DLD1 (cell line): Measurements from ENCODE around the gene DCAF6.

Source experiments
- in situ Hi-C: cut with HindIII; loops from 2 replicates; pipeline ENCODE4 v1.10.0; 2017; ENCODE audit warnings: low sequenced_read_pairs

Gene DCAF6

DNA sequence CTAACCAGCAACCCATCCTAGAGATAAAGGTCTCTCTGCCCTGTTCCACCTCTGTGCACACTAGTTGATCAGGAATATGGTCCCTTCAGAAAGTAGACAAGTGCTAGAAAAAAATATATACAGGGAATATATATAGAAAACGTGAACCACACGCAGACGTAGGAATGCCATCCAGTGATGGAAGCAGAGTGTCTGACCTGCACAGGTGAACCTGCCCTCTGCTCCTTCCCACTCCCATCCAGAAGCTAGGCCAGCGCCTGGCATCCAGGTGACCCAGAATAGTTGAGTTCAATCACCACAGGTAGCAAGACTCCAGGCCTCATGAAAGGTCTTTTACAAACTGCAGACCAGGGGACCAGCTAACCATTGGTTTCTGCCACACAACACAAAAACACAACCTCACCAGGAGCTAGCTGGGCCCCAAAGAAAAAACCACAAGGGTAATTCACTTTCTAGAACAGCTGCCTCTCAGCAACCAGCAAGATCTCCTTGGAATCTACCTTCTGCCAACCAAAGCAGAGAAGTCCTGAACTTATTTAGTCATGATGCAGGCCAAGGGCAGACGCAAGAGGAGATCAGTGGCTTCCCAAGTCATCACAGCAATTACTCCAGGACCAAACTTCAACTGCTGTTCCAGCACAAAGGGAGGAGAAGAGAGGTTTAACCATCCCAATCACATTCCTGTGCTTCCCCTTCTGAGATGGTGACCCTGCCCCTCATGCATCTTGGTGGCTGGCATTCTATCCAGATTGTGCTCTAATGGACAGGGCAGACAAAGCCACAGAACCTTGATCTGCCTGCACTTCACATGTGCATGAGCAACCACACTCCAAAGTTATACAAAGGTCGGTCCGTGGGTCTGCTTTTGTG is 147.2 kb downstream of the DCAF6 start:
- in situ Hi-C loops, result no loop called here

DNA sequence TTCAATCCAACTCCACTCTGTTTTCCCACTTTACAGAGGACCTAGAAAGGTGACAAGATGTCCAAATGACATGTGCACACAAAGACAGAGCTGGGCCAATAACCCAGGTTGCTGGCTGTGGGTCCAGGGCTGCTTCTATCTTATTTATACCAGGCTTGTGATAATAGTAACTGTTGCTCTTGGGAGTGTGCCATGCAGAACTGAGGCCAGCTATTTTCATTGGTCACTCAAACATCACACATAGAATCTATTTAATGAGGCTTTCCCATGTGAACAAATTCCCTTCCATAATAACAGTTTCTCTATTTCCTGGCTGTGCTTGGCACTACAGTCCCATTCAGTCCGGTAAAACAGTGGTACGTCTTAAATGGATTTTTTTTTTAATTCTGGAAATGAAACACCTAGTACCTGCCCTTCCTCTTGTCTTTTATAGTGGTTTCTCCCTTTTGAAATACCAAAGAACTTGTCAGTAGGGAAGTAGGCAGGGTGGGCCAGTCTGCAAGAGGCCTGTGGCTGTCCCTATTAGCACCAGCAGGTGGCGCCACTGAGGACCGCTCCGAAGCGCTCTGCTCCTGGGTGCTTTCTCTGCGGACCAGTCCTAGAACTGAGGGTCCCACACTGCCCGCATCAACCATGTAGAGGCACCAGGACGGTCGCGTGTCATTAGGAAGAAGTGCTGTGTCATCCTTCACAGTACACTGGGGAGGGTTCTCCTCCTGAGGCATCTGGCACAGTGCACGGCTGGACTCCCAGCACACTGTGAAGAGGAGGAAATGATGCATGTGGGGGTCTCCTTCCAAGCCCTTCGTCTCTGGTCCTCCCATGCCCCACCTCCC is 148.1 kb downstream of the DCAF6 start:
- in situ Hi-C loops, result no loop called here

DNA sequence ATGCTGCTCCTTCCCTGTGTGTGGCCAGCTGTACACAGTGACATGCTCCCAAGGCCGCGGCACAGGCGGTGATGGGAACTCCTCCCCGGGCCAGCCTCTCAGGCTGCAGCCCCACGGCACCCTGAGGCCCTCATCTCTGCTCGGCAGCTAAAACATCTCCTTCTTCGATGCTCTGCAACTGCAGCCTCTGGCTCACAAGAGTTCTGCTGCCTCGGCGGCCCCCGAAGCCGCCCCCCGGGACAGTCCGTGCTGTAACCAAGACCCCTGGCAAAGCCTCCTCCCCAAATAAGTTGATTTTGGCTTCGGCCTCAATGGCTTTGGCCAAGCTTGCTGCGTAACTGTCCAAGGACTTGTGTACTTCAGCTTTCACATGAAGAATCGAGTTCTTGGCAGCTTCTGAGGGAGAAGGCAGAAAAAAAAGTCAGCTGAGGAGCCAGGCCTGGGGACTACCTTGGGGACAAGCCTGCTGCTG is 149.0 kb downstream of the DCAF6 start:
- in situ Hi-C loops, result no loop called here

DNA sequence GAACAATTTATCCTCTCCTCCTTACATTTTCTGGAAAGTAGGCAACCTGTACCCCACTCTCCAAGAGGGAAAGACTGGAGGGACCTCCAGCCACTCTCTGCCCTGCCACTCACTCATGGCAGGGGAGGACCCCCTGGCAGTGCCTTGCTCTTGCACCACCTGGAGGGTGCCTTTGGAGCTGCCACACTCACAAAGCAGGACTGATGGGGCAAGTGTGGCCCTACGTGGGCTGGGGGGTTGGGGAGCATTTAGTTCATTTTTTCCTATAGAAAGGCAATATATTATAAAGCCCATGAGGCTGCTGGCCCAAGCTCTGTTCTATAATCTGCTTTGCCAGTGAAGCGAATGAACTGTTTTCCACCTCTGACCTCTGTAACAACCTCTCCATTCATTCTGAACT is 150.0 kb downstream of the DCAF6 start:
- in situ Hi-C loops, result no loop called here

DNA sequence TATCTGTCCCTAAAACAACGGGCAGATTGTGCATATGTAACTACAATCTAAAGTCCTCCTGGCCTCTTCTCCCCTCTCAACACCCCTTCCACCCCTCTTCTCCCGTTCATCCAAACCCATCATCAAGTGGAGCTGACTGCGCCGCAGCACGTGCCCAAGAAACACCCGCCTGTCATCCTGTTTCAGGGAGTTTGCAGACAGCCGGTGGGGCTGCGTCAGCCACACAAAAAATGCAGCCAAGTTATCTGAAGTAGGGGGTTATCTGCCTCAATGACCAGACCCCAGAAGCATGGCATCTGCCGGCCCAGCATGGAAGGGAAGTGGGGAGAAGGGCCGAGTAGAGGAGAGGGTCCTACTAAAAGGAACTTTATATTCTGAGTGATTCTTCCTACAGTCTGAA is 151.2 kb downstream of the DCAF6 start:
- in situ Hi-C loops, result no loop called here

DNA sequence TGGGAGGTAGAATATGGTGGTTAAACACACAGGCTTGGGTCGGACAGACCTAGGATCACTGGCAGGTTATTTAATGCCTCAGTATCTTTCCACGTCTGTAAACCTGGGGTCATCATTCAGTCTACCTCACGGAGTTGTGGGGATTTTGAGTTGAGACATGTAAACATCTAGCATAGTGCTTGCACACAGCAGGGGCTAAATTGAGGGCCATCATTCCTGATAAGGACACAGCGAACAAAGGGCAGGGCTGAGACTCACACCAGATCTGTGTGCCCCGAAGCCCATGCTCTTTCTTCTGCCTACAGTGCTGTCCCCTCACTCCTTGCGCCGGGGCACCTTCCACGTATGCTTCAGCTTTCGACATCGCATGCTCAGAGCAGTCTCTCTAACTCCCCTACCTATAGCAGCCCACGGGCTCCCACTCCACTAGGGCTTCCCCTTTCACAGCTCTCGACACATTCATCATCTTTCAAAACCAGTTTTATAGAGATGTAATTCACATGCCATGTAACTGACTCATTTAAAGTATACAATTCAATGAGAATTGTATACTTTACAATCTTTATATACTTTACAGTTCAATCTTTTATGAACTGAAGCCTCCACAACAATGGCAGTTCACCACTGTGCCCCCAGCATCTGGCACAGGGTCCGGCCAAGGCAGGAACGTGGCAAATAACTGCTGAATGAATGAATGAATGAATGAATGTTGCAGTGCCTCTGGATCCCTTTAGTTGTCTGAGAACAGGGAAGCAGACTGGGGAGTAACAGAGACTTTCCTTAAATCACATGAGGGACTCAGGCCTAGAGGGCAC is 152.2 kb downstream of the DCAF6 start:
- in situ Hi-C loops, result no loop called here

DNA sequence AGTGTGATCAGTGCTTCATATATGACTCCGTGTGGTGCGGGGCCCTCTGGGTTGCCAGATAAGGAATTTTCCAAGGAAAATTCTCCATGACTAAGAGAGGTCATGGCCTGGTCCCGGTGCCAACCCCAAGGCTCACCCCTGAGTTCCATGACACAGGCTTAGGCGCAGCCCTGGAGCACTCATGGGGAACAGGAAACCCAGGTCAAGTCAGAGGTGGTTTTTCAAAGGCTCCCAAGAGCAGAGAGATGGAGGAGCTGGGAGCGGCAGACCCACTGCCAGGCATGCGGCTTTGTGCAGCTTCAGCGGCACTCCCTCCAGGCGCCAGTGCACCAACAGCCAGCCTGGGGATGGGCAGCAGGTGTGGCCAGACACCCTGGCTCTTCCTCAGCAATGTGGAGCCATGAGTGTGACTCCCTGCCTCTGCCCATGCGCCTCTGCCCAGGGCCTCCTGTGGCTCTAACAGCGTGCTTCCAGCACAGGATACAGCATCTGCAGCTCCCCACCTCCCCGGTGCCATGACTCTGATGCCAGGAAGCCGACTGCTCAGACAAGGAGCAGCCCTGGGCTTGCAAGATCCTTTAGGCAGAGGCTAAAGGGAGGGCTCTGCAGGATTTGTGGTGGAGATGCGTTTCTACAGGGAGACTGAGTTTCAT is 153.0 kb downstream of the DCAF6 start:
- in situ Hi-C loops, result no loop called here

DNA sequence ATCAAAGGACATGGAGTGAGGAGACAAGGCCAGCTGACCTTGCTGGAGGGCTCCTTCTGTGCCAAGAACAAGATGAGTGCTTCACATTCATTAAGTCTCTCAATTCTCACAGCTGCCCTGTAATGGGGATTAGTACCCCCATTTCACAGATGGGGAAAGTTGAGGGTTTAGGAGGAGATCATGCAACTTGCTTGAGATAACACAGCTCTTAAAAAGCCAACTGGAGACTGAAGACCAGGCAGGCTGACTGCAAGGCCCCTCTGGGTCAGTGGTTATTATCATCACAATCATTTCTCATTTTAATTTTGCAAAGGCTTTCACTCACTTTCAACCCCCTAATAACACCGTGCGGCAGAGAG is 153.5 kb downstream of the DCAF6 start:
- in situ Hi-C loops, result no loop called here

DNA sequence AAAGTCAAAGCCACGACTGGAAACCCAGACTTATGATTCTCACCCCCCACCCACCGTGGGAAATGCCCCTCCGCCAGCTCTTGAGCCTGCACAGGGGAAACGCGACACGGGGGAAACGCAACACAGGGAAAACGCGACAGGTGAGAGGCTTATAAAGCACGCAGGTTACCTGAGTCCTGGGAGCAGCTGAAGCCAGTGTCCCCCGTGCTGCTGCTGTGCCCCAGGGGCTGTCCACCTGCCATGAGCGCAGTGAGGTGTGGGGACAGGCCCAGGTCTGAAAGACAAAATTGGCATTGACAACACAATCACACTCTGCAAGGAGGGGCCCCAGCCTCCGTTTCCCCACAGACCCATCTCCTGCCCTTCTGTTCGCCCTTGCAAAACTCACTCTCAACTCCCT is 153.9 kb downstream of the DCAF6 start:
- in situ Hi-C loops, result no loop called here

DNA sequence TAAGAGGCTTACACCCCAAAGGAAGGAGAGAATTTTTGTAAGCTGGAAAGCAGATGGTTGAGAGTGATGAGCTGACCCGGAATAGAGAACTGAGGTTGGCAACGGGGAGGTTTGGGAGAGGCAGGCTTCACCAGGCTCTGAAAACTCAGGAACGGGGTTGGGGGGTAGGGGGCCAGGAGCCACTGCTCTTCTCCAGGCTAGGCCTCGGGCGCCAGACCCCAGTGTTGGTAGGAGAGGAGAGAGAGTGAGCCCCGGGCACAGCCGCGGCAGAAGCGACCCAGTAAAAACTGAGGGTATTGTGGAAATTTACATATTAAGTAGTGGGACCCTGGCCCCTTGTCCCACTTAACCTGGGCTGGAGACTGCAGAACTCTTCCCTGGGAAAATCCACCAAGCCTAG is 154.6 kb downstream of the DCAF6 start:
- in situ Hi-C loops, result no loop called here

DNA sequence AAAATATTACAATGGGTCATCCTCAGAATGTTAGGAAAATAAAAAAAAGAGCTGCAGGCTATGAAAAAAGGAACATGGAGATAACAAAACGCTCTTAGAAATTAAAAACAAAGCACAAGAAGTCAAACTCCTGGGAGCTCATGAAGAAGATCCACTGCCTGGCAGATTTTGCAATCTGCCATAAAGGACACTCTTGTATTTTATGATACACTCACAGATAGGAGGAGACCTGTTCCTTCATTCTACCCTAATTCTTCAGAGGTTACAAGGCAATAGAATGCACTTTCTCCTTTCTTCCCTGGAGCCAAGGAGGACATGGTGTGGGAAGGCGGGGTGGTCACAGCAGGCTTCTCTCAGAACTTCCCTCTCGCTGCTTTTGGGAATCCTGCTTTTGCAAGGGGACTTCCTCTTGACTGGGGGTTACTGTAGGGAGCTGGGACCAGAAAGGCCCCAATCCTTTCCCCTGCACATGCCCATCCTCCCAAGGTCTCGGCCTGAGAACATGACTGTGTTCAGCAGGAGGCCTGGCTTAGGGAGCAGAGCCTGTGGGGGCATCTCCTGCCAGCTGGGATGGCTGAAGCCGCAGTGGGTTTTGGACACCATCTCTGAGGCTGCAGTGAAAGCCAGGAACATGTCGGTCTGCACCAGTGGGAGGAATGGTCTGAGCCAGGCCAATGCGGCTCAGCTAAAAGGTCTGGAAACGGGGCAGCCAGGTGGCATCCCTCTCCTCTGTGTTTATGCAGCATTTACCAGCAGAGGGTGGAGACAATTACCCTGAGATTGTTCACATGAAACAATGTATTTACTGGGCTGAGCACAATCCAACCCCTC is 155.5 kb downstream of the DCAF6 start:
- in situ Hi-C loops, result no loop called here

DNA sequence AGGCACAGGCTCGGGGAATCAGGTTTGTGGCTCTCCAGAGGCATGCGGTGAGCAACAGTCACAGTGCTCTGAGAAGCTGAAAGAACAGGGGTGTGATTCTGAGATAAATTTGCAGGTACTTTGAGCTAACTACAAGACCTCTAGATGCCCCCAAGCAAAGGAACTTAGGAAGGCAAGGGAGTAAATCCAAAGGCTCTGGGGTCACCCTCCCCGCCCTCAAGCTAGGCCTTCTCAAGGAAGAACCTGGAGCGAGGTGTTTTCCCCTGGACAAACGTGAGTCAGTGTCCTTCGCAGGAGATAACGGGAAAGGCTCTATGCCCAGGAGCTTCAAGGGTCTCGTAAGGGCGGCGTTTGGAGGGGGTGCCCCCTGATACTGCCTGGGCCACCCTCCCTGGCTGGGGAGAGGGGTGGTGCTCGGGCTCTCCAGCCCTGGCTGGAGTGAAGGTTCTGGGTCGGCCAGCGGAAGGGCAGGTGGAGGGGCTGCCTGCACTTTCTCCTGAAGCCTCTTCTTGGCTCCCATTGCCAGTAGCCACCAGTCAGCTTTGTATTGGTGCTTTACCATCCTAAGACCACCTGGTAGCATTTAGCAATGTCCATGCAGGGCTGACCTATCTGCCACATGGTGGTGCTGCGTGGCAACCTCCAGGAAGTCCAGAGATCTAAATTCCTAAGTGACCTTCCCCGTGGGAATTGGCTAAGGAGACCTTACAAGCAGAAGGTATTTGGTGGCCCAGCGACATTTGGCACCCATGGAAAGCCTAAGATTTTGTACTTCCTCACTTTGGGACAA is 156.3 kb downstream of the DCAF6 start:
- in situ Hi-C loops, result no loop called here

DNA sequence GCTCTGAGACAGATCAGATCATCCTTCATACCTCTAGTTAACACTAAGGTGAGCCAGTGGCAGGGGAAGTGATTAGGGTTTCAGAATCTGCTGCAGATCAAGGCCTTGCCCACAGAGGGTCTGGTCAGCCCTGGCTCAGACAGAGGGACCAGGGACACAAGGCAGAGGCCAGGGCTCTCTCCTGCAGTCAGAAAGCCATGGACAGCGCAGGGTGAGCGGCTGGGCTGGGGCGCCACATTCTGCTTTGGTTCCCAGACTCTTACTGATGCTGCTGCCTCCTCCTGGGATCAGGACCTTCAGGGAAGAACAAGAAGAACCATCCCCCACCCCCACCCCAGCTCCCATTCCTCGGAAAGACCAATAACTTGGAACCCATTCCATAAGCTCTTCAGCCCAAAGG is 157.1 kb downstream of the DCAF6 start:
- in situ Hi-C loops, result no loop called here

DNA sequence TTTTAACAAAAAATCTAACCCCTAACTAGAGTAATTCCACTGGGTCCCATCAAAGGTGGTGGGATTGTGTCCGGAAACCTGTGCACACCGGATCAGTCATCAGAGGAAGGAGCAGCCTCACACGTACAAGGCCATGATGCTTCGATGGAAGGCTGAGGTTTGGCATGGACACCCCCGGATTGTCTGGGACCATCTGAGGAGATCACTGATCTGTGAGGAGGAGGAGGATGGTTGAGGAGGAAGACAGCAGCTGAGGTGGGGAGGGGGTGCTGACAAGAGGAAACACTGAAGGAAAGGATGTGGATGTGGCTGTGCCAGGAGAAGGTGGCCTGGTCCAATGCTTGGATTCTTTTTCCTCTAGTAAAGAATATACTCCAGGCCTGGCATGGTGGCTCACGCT is 159.0 kb downstream of the DCAF6 start:
- in situ Hi-C loops, result no loop called here

DNA sequence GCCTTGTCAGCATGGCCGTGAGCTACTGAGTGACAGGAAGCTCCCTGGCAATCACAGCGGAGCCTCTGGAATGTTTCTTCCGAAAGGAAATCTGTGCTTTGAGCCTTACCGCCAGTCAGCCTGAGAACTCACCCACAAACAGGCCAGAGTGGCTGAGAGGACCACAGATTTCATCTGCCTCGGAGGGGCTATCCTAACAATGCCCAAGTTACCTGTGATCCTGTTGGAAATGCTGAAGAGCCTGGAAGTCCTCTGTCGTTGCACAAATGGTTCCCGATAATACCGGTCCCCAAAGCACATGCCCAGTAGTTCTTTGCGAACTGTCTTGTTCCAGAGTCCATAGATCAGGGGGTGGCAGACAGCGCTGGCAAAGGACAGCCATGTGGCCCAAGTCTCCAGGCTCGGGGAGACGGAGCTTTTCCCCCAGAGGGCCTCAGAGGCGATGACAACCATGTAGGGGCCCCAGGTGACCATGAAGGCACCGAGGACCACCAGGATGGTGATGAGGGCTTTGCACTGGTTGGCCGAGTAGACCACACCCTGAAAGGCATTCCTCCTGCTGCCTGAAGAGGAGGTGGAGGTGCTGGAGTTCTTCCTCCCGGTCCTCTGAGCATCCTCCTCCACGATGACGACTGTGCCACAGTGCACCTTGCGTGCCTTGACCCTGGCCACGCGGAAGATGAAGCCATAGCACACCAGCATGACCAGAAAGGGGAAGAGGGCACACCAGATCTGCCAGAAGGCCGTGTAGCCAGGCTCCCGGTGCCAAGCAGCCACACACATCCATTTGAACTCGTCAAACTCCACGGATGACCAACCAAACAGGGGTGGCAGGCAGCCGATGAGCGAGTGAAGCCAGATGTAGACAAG is 160.0 kb downstream of the DCAF6 start:
- in situ Hi-C loops, result no loop called here

DNA sequence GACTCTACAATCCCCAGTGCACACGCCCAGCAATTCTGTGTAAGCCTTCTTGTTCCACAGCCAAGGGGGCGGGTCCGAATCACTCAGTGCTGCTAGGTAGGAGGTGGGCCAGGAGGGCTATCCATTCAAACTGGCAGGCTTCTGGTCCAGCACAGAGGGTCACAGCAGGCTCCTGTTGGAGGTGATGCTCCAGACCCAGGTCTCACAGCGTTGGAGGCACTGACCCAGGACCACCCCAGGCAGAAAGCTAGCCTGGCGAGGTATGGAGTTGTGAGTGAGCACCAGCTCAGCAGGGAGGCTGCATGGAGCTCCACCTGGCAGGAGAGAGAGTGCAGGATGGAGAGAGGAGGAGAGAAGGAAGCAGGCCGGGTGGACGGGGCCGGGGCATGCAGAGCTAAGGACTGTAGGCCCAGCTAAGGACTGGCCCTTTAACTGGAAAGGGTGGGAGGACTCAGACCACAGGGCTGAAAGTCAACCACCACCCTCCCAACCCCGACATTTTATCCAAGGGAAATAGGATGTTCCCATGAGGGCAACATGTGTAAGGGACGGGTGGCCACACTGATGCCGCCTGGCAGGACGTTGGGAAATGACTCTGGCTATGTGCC is 161.5 kb downstream of the DCAF6 start:
- in situ Hi-C loops, result no loop called here

DNA sequence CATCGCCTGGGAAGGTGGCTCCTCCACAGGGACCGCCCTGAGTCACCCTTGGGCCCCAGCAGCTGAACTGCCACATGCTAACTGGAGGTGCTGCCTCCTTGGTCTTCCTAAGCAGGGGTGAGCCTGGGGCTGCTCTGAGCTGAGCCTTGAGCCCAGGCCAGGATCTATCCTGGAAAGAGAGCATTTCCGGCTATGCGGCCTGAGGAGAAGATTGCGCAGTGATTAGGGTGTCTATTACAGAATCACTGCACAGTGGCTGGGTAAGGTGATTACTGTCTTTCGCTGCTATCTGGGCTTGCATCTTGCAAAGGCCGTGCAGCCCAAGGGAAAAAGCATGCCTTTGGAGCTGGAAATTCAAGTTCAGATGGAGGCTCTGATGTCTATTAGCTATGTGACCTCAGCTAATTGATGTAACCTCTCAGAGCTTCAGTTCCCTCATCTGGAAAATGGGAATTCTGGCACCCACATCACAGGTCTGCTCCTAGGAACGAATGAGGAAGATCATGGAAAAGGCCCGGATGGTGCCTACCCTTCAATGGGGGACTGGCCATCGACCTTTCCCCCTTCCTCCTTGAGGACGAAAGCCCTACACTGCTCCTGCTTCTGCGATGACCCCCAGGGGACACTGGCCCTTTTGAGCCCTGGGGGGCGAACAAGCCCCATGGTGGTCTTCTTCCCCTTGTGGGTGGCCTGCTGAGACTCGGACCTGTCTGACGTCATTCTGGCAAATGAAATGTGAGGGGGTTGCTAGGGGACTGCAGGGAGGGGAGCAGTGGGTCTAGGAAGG is 162.2 kb downstream of the DCAF6 start:
- in situ Hi-C loops, result no loop called here
